Prostate gland (tissue), 2 donors: Measurements from ENCODE around the gene STARD10.

Experiments
- CTCF ChIP-seq, 4 experiments: fragments of 200-600 bp in 2 of 4; fragments of 450-650 bp in 2 of 4; sonication (generic) in 2 of 4; IDR thresholded peaks; 1 replicate in 3 of 4; 2 replicates in 1 of 4; pipeline ENCODE4 v1.5.1; 2016 to 2019; ENCODE audit warnings: antibody characterized with exemption in 4 of 4, mild to moderate bottlenecking in 2 of 4, moderate library complexity in 2 of 4
- POLR2A ChIP-seq: fragments of 450-650 bp; IDR thresholded peaks from one replicate; pipeline ENCODE4 v1.6.1; 2016; ENCODE audit warnings: antibody characterized with exemption, mild to moderate bottlenecking

- TF ChIP-seq POLR2A (no peak), CTCF (IDR thresholded peaks at IDR 0.05) (no peak)
Observed at GRCh38 chr11:72842653-72843330, 48.9 kb upstream of the STARD10 start.
